Endodermal cell (in vitro differentiated cells): ENCODE results near the gene APOBEC3B. TPM values are rescaled to one million over a fixed set of nuclear protein-coding genes. Genes with fewer than 3 reads are reported as not detected.
A peak's percentile ranks its signal among the peaks of the same experiment; 100 is the strongest.

Experiments used
- DNase-seq: peaks from one replicate; pipeline ENCODE4 v3.0.0-alpha.2; 2017
- H3K27ac ChIP-seq: 2 replicates; pipeline ENCODE4 v1.5.1; 2013; ENCODE audit warnings: mild to moderate bottlenecking, low read depth, low read length, moderate library complexity
- H3K27me3 ChIP-seq: 2 replicates; pipeline ENCODE4 v1.6.1; 2013; ENCODE audit warnings: mild to moderate bottlenecking, low read length, moderate library complexity; ENCODE audit not compliant: insufficient read depth, control insufficient read depth, poor library complexity, severe bottlenecking
- H3K36me3 ChIP-seq: 2 replicates; pipeline ENCODE4 v1.7.0; 2013; ENCODE audit warnings: mild to moderate bottlenecking, low read length, moderate library complexity; ENCODE audit not compliant: control insufficient read depth, insufficient read depth
- H3K4me1 ChIP-seq: one replicate; pipeline ENCODE4 v1.7.0; 2013; ENCODE audit warnings: low read length; ENCODE audit not compliant: control insufficient read depth, insufficient read depth
- H3K4me3 ChIP-seq: 2 replicates; pipeline ENCODE4 v1.5.1; 2013; ENCODE audit warnings: mild to moderate bottlenecking, low read length, moderate library complexity
- H3K9ac ChIP-seq: 2 replicates; pipeline ENCODE4 v1.6.1; 2013; ENCODE audit warnings: mild to moderate bottlenecking, low read length, moderate library complexity; ENCODE audit not compliant: poor library complexity, severe bottlenecking; ENCODE audit errors: extremely low read depth
- H3K9me3 ChIP-seq: 2 replicates; pipeline ENCODE4 v1.6.1; 2013; ENCODE audit warnings: mild to moderate bottlenecking, low read length, moderate library complexity; ENCODE audit not compliant: control insufficient read depth
- H3K27ac Mint-ChIP-seq: 2 replicates; pipeline ENCODE4 v1.8.0; 2020; ENCODE audit warnings: mixed read lengths
- H3K27me3 Mint-ChIP-seq: 2 replicates; pipeline ENCODE4 v1.8.0; 2021; ENCODE audit warnings: mild to moderate bottlenecking, mixed read lengths; ENCODE audit not compliant: insufficient read depth
- H3K36me3 Mint-ChIP-seq: 2 replicates; pipeline ENCODE4 v1.8.0; 2020; ENCODE audit warnings: low read depth, mixed read lengths
- H3K4me1 Mint-ChIP-seq: 2 replicates; pipeline ENCODE4 v1.8.0; 2020; ENCODE audit warnings: mixed read lengths
- H3K4me3 Mint-ChIP-seq: 2 replicates; pipeline ENCODE4 v1.8.0; 2020; ENCODE audit warnings: mild to moderate bottlenecking, moderate library complexity, mixed read lengths
- H3K9me3 Mint-ChIP-seq: 2 replicates; pipeline ENCODE4 v1.8.0; 2020; ENCODE audit warnings: mild to moderate bottlenecking, mixed read lengths
- WGBS, 2 experiments: methylation state at CpG; one replicate each; pipeline versions ENCODE4 v1.1.5 to v1.1.7; 2013; ENCODE audit warnings: missing lambda C conversion rate in 2 of 2, mixed read lengths in 1 of 2; ENCODE audit not compliant: insufficient coverage in 1 of 2, insufficient read length in 1 of 2; 5-methylcytosine and 5-hydroxymethylcytosine counted together
- total RNA-seq, 2 donors: library from RNA; stranded (reverse); fragmentation: NEBNext Ultra II Directional in 1 of 2; extraction: Animal tissue kit (Norgen Biotek cat#: 25700) in 1 of 2; gene quantifications; 2 replicates in 1 of 2; 3 replicates in 1 of 2; pipeline ENCODE4 v1.2.1, GENCODE V29; 2021
- TF ChIP-seq, protein P1 (sequence below): fragments of 200-600 bp; sonication (generic); conservative IDR thresholded peaks from 2 replicates; pipeline ENCODE4 v1.5.0; 2021; ENCODE audit warnings: antibody characterized with exemption, mild to moderate bottlenecking

The APOBEC3B gene
- total RNA-seq, 2 donors from 2014 or later = 4.1 to 5.4 TPM

DNA sequence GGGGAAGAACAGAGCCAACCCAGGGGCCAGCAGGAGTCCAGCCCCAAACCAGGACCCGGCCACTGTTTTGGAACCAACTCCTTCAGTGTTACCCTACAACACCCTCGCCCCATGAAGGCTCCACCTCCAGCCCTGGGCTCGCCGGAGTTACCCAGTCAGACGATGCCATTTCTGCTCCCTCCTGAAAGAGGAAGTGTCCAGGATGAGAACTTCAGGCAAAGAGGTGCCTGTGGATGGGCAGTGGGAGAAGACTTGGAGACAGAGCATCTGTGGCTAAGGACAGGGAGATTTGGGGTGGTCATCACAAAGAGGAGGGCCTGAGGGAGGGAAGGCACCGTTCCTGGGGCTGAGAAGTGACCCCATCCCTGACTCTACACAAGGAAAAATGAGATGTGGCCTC lies 14.0 kb downstream of the APOBEC3B start:
- Histone ChIP-seq H3K4me1 (no peaks in the 10 kb centered on the region), H3K9ac (no peak overlapping the region), H3K36me3 (no peaks in the 10 kb centered on the region), H3K4me3 (no peak overlapping the region), H3K9me3 (no peaks in the 10 kb centered on the region), H3K27me3 (no peaks in the 10 kb centered on the region), H3K27ac (no peak overlapping the region)
- H3K4me1 Mint-ChIP-seq = peaks cover 4% of the 10 kb centered on the region
- H3K36me3 Mint-ChIP-seq = no peaks in the 10 kb centered on the region
- H3K27ac Mint-ChIP-seq = no peak overlapping the region
- H3K4me3 Mint-ChIP-seq = no peak overlapping the region
- peaks cover 9% of the 10 kb centered on the region for H3K27me3 Mint-ChIP-seq
- H3K9me3 Mint-ChIP-seq = peaks cover 26% of the 10 kb centered on the region
- TF ChIP-seq, protein P1, sequence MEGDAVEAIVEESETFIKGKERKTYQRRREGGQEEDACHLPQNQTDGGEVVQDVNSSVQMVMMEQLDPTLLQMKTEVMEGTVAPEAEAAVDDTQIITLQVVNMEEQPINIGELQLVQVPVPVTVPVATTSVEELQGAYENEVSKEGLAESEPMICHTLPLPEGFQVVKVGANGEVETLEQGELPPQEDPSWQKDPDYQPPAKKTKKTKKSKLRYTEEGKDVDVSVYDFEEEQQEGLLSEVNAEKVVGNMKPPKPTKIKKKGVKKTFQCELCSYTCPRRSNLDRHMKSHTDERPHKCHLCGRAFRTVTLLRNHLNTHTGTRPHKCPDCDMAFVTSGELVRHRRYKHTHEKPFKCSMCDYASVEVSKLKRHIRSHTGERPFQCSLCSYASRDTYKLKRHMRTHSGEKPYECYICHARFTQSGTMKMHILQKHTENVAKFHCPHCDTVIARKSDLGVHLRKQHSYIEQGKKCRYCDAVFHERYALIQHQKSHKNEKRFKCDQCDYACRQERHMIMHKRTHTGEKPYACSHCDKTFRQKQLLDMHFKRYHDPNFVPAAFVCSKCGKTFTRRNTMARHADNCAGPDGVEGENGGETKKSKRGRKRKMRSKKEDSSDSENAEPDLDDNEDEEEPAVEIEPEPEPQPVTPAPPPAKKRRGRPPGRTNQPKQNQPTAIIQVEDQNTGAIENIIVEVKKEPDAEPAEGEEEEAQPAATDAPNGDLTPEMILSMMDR = no peak
- no peak for DNase-seq
- 96 to 100% methylated on average over 1 to 6 of the region's 6 CpGs for WGBS, 2 experiments

DNA sequence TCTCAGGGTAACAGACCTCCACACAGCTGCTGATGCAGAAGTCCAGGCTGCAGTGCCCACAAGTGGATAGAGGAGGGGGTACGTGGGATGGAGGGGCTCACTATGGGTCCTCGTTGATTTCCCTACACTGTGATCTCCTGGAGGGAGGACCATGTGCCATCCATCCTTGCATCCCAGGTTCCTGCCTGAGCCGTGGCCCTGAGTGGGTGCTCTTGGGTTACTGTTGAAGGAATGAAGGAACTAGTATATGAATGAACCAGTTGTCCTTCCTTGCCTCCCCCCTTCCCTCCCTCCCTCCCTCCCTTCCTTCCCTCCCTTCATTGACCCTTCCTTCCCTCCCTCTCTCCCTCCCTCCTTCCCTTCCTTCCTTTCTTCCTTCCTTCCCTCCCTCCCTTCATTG lies 15.4 kb downstream of the APOBEC3B start:
- Histone ChIP-seq H3K36me3 (no peaks in the 10 kb centered on the region), H3K27me3 (no peaks in the 10 kb centered on the region), H3K9me3 (no peaks in the 10 kb centered on the region), H3K4me3 (no peak overlapping the region), H3K4me1 (no peaks in the 10 kb centered on the region), H3K9ac (no peak overlapping the region), H3K27ac (no peak overlapping the region)
- WGBS, 2 experiments = 83% methylated on average over 1 to 3 of the region's 3 CpGs
- Mint-ChIP-seq H3K36me3 (no peaks in the 10 kb centered on the region), H3K27me3 (peaks cover 9% of the 10 kb centered on the region), H3K9me3 (peaks cover 27% of the 10 kb centered on the region), H3K27ac (no peak overlapping the region), H3K4me1 (peaks cover 2% of the 10 kb centered on the region), H3K4me3 (no peak overlapping the region)
- TF ChIP-seq, protein P1 = no peak
- no peak for DNase-seq

DNA sequence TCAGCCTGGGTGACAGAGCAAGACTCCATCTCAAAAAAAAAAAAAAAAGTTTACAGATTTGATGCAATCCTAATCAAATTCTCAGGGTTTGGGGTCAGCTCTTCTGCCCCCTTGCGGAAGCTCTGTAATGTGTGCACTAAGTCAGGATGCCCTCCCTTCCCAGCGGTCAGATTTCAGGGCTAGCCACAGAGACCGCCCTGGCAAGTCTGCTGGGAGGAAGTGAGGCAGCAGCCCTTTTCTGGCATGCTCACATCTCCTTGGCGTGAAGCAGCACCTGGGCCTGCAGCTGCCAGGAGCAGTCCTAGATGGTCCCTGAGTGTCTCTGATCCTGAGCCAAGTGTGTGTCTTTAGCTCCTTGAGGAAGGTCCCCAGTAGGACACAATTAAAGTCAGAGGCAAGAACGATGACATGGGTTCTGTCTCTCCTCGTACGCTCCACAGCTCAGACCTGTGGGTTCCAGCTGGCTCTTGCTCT lies 21.1 kb downstream of the APOBEC3B start:
- Mint-ChIP-seq H3K4me1 (no peaks in the 10 kb centered on the region), H3K36me3 (no peaks in the 10 kb centered on the region), H3K27me3 (no peaks in the 10 kb centered on the region), H3K9me3 (peaks cover 21% of the 10 kb centered on the region), H3K4me3 (no peak overlapping the region), H3K27ac (no peak overlapping the region)
- H3K4me3 ChIP-seq = no peak overlapping the region
- H3K36me3 ChIP-seq = no peaks in the 10 kb centered on the region
- H3K27ac ChIP-seq = no peak overlapping the region
- TF ChIP-seq, protein P1 = peak; percentile 88
- 48 to 52% methylated on average over 5 to 7 of the region's 7 CpGs for WGBS, 2 experiments
- peak; percentile 92 for DNase-seq
- H3K9me3 ChIP-seq = no peaks in the 10 kb centered on the region
- H3K9ac ChIP-seq = no peak overlapping the region
- no peaks in the 10 kb centered on the region for H3K27me3 ChIP-seq
- H3K4me1 ChIP-seq = no peaks in the 10 kb centered on the region
